H7 (cell line): Measurements from ENCODE around the gene LPCAT1. TPM values are rescaled to one million over a fixed set of nuclear protein-coding genes. Genes with fewer than 3 reads are reported as not detected.
A peak's percentile ranks its signal among the peaks of the same experiment; 100 is the strongest.
"Not testable (repeated sequence)": the region's sequence is repeated elsewhere in the genome, so short reads cannot be mapped to it uniquely, and the experiment has no call there.

ENCODE experiments used
- DNase-seq: peaks from one replicate; pipeline ENCODE4 v3.0.0; 2012
- H3K27me3 ChIP-seq: 2 replicates; pipeline ENCODE4 v1.6.0; 2011; ENCODE audit warnings: mild to moderate bottlenecking, low read length; ENCODE audit not compliant: control insufficient read depth, insufficient read depth
- H3K36me3 ChIP-seq: replicated peaks from 2 replicates; pipeline ENCODE4 v1.5.1; 2011; ENCODE audit warnings: low read length; ENCODE audit not compliant: control insufficient read depth, insufficient read depth
- H3K4me3 ChIP-seq: 2 replicates; pipeline ENCODE4 v1.5.1; 2011; ENCODE audit warnings: low read depth, mild to moderate bottlenecking, control low read depth, low read length, moderate library complexity; ENCODE audit not compliant: insufficient read depth
- total RNA-seq: library from RNA; depleted of rRNA; stranded (reverse); fragments of >200 nt; shearing (Covaris generic); gene quantifications from 2 replicates; pipeline ENCODE4 v1.2.3, GENCODE V29; 2014

The LPCAT1 gene
- total RNA-seq, 1 experiment from 2014 or later, result 77.5 TPM

DNA sequence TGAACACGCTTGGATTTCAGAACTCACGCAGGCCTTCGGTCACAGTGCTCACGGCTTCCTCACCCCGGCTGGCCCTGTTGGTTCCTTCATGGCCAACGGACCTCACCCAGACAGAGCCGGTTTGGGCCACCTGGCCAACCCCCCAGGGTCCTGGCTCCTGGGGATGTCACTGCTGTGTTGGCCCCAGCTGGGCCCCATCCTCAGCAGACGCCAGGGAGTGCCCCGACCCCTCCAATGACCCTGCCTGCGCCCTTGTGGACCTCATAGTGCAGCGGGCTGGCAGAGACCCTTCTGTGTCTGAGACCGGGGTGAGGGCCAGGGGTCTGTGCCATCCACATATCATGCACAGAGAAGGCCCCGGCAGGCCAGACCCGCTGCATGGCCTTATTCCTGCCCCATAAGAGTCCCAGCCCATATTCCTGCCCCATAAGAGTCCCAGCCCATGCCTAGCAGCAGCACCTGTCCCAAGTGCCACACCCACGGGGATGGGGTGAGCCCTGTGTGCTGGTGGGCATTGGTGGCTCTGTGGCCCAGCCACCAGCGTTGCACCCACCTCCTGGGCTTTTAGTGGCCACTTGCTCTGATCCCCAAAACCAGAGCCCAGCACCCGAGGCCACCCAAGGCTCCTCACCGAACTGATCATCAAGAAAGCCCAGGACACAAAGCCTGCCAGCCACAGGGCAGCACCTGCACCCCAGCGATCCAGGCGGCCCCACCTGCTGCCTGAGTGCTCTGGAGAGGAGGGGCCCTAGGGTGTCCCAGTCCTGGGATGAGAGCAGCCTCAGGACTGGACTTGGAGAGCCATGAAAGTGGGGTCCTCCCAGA lies 1.3 kb upstream of the LPCAT1 start:
- H3K4me3 ChIP-seq, result peak overlapping the region; percentile 65
- H3K36me3 ChIP-seq, result peaks cover 2% of the 10 kb centered on the region
- H3K27me3 ChIP-seq, result no peaks in the 10 kb centered on the region
- DNase-seq, result peak; percentile 28

DNA sequence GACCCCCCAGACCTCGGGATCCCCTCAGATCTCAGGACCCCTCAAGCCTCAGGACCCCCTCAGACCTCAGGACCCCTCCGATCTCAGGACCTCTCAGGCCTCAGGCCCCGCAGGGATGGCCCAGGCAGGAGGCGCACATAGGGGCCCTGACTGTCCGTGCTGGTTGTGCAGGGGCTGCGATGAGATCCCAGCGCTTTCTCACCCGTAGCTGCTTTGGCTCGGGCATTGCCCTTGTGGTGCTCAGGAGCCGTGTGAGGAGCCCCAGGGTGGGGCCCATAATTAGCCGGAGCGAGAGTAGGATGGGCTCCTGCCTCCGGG lies 680 bp upstream of the LPCAT1 start:
- Histone ChIP-seq H3K36me3 (peaks cover 4% of the 10 kb centered on the region), H3K27me3 (no peaks in the 10 kb centered on the region), H3K4me3 (peak overlapping the region; percentile 65)
- DNase-seq, result no peak

DNA sequence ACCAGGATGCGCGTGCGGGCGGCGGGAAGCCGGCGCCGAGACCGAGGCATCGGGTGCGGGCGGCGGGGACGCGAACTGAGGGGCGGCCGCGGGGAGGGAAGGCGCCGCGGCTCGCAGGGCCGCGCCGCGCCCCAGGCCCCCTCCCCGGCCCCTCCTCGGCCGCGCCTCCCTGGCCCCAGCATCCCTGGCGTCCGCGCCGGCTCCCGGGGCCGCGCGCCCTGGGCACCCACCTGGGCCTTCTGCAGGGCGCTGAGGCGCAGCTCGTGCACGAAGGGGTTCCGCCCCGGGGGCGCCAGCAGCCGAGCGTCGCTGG lies 324 bp downstream of the LPCAT1 start:
- Histone ChIP-seq H3K4me3 (peak overlapping the region; percentile 65), H3K27me3 (no peaks in the 10 kb centered on the region), H3K36me3 (peaks cover 5% of the 10 kb centered on the region)
- no peak for DNase-seq

DNA sequence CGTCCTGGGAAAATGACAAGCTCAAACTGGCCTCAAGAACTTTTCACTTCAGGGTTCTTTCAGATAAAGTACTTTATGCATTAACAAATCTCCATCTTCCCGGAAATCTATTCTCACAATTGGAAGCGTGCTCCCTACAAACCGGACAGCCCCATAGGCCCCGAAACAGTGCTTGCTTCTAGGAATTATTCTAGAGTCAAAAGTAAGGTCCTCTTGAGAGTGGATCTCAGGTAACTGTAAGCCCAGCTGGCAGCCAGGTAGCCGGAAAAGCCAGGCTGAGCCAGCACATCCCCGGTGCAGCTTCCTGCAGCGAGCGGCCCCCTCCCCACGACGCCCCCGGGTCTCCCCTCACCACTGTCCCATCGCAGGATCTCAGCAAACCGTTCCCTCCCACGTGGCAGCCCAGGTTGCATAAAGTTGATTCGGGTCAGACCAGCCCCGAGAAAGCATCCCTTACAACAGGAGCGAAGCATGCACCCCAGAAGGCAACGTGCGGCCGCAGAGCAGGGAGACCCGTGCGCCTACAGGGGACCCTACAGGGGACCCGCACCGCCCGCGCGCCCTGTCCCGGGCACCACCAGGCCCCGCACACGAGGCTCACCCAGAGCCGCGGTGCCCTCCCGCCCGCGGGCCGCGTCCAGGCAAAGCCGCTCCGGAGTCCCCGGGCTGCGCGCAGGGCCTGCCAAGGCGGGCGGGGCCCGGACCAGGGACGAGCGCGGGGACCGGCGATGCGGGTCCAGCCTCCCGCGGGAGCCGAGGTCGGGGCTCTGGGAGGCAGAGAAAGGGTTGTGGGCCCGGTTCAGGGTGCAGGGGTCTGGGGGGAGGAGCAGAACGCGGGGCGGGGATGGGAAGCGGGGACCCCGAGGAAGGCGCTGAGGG lies 920 bp downstream of the LPCAT1 start:
- Histone ChIP-seq H3K4me3 (peak overlapping the region; percentile 65), H3K27me3 (no peaks in the 10 kb centered on the region), H3K36me3 (peaks cover 5% of the 10 kb centered on the region)
- DNase-seq, result peak; percentile 75

DNA sequence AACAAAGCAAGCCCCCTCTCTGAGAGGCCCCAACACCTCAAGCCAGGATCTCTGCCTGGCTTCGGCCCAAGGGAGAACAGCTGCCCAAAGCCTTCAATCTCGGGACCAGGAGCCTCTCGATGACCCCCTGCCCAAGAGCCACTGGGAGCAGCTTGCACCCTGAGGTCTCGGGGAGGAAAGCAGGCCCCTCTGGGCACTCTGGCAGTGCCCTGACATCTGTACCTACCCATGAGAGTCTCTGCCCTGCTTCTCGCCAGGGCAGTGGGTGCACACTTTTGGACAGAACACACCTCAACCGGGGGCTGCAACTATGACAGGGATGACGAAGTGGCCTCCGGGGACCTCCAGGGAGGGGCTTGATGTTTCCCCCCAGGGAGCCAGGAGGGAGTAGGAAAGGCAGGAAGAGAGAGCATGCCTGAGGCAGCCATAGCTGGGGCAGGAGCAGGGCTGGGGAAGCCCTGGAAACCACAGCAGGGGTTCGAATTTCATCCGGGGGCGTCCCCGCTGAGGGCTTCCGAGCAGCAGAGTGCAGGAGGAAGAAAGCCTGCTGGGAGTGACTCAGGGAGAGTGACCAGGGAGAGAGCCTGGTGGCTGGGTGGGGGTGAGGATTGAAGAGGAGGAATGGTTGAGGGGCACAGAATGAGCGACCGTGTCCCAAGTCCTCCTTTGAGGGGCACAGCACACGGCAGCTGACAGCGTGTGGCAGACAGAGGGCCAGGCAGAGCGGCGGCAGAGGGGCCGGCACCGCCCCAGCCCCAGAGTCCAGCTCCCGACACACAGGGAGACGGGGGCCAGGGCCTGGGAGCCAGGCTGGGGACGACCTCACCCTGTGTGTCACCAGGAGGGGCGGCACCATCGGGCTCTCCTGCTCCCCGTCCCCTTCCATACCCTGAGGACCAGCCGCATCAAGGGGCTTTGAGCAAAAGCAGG lies 1.8 kb downstream of the LPCAT1 start:
- H3K27me3 ChIP-seq, result no peaks in the 10 kb centered on the region
- H3K4me3 ChIP-seq, result peak overlapping the region; percentile 65
- H3K36me3 ChIP-seq, result peaks cover 5% of the 10 kb centered on the region
- peak; percentile 69 for DNase-seq

DNA sequence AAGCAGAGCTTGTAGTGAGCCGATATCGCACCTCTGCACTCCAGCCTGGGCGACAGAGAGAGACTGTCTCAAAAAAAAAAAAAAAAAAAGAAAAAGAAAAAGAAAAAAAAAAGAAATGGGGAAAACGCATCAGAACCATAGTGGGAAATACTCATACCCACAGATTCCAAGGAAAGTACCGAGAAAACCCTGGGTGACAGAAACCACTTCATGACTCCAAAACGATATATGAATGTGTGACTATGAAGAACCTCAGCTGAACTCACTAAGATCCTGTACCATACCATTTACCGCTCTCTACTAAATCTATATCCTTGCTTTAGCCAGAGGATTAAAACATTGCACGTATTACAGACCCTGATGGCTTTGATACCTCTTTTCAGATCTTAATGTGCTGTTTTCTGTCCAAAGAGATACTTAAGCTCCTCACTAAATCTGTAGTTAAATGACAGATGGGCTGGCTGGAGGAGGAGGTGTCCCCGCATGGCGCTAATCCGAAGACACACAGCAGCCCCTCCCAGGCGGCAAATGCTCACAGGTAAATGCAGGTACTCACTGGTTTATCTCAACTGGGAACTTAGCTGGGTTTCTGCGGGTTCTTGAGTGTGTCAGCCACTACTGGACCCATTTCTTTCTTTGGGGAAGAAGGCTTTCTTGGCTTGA lies 2.8 kb downstream of the LPCAT1 start:
- peak; percentile 34 for DNase-seq
- Histone ChIP-seq H3K36me3 (peaks cover 7% of the 10 kb centered on the region), H3K4me3 (no peak overlapping the region), H3K27me3 (no peaks in the 10 kb centered on the region)

DNA sequence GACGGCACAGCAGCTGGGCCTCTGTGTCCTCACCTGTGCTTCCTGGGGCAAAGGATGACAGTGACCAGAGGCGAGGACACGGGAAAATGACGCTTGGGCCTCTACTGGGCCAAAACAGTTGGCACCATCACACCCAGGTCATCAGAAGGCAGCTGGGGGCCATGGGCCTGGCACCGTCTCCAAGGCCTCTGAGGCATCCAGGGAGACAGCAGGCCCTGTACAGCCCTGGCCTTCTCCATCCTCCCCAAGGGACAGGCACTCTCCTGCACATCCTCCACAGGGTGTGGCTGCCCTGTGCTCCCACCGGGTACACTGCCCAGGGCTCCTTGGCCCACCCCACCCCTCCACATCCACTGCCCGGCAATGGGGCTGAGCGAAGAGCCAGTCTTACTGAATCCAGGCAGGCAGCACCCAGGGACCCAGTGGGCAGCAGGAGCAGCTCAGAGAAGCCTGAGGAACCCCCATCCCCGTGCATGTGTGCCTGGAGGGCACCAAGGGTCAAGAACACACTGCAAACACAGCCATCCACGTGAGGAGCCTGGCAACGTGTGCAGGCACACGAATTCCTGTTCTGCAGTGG lies 4.0 kb downstream of the LPCAT1 start:
- DNase-seq, result peak; percentile 22
- Histone ChIP-seq H3K4me3 (no peak overlapping the region), H3K36me3 (peaks cover 7% of the 10 kb centered on the region), H3K27me3 (no peaks in the 10 kb centered on the region)

DNA sequence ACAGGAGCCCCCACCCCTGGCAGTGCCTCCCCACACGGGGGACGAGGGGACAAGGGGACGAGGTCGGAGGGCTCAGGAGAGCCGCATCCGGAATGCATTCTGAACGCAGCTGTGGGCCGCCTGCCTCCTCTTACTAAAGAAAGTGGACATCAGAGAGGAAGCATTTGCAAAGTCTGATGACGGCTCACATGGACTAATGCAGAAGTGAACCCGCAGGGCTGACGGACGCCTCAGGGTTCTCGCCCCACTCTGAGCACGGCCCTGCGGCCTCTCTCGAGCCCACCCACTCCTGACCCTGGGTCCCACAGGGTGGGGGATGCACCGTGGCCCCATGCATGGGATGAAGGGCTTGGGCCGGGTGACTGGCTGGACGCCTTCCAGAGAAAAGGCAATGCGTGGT lies 5.9 kb downstream of the LPCAT1 start:
- Histone ChIP-seq H3K36me3 (peaks cover 7% of the 10 kb centered on the region), H3K27me3 (no peaks in the 10 kb centered on the region), H3K4me3 (no peak overlapping the region)
- DNase-seq, result peak; percentile 35

DNA sequence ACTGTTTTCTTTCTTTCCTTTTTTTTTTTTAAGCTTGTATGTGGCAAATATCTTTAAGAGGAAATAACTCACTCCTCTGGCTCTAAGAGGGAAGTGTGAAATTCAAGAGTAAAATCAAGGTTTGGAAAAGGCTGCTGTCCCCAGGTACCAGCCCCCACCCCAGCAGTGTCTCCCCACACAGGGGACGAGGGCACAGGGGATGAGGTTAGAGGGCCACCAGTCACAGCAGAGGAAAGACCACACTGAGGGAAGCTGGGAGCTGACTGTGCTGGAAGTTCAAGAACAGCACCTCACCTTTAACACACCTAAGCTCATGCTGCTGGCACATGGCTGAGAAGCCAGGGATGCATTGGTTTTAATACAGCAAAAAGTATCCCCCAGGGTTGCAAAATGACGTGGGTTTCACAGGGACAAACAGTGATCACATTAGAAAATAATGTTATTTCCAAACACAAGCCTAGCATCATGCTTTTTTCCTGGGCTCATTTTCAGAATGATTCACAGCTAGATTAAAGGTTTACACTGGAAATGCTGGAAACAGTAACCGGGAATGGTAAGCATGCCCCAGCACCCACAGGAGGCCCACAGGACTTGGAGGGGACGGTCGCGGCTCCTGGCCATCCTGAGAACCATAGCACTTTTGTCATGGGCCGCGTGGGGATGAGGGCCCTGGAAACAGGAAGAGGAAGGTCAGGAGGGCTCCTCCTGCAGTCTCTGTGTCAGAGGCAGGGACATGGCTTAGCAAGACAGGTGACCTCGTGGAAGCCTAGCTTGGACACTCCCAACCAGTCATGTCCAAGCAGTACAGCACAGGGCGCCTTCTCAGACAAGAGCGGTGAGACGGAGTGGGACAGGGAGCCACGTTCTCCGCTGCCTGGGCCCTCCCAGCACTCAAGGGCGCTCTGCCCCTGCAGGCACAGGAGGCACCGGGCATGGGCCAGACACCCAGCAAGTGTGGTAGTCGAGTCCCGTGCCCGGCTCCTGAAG lies 6.9 kb downstream of the LPCAT1 start:
- peak; percentile 52 for DNase-seq
- Histone ChIP-seq H3K4me3 (no peak overlapping the region), H3K27me3 (no peaks in the 10 kb centered on the region), H3K36me3 (peaks cover 9% of the 10 kb centered on the region)

DNA sequence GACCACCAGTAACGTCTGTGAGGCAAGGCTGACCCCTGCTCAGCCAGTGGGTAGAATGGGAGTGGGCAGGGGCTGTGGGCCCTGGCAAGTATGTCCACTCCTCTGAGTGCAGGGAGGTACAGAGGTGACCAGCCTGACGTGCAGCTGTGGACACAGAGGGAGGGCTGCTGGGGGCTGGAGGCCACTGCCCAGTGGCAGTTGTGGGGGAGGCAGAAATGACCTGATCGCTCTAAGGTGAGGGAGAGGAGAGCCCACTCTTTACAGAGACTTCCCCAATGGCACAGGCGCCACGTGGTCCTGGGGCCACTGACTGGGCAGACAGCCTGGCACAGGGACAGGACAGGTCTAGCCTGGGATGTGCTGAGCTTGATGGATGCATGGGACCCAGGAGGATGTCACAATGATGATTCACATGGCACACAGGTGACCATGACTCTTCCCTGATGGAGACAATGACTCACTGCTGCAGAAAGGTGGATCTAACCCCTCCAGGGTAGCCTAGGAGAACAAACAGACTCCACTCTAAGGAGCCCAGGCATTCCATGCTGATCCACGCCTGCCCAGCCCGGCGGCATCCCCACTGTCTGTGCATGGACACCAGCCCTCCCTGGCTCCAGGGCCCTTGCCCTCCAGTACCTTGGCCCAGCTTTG lies 7.7 kb downstream of the LPCAT1 start:
- DNase-seq, result peak; percentile 76
- H3K27me3 ChIP-seq, result no peaks in the 10 kb centered on the region
- H3K36me3 ChIP-seq, result peaks cover 12% of the 10 kb centered on the region
- H3K4me3 ChIP-seq, result no peak overlapping the region

DNA sequence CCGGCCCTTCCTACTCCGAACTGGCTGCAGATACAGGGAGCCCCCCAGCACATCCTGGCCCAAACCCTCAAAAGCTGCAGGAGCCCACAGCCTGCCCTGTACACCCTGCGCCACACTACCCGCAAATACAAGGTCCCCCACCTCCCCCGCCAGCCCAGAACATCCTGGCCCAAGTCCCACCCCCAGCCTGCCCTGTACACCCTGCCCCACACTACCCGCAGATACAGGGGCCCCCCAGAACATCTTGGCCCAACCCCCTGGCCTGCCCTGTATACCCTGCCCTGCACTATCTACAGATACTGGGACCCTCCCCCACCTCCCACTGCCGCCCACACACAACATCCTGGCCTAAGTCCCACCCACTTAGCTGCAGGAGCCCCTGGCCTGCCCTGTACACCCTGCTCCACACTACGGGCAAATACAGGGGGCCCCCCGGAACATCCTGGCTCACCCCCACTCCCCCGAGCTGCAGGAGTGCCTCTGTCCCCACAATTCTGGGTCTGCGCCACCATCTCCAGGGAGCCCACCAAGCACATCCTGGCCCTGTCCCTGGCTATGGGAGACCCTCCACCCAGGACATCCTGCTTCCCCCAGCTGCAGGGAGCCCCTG lies 8.3 kb downstream of the LPCAT1 start:
- no peak overlapping the region for H3K4me3 ChIP-seq
- peak; percentile 72 for DNase-seq
- H3K36me3 ChIP-seq, result peaks cover 14% of the 10 kb centered on the region
- no peaks in the 10 kb centered on the region for H3K27me3 ChIP-seq

DNA sequence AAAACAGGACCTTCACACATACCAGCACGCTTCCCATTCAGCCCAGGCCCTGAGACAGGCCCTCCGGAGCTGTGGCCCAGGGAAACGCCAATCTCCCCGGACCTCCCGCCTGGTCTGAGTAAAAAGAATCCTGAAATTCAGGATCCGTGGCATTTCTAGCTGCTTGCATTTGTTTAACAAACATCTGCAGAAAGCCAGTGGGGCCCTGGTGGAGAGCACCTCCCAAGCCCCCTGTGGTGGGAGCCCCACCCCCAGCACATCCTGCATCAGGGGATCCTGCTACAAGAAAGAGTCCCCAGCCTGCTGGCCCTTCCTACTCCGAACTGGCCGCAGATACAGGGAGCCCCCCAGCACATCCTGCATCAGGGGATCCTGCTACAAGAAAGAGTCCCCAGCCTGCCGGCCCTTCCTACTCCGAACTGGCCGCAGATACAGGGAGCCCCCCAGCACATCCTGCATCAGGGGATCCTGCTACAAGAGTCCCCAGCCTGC lies 8.9 kb downstream of the LPCAT1 start:
- H3K4me3 ChIP-seq, H3K27me3 ChIP-seq: not testable (repeated sequence)
- peak; percentile 95 for DNase-seq
- peaks cover 11% of the 10 kb centered on the region for H3K36me3 ChIP-seq
